Astrocyte of the cerebellum (primary cell): Measurements from ENCODE around the gene PPP1R1B.

Experiments
- DNase-seq: peaks from one replicate; pipeline ENCODE4 v3.0.0-alpha.2; 2011; ENCODE audit warnings: low read depth
- H3K4me3 ChIP-seq: 2 replicates; pipeline ENCODE4 v1.5.1; 2011; ENCODE audit warnings: mild to moderate bottlenecking, low read depth, low read length, moderate library complexity
- in situ Hi-C: cut with HindIII; loops from 2 replicates; pipeline ENCODE4 v1.10.0; 2017; ENCODE audit warnings: low sequenced_read_pairs
- TF ChIP-seq, protein P1 (sequence below): IDR thresholded peaks from 2 replicates; pipeline ENCODE4 v1.5.1; 2012; ENCODE audit warnings: low read length, low read depth, moderate library complexity, mild to moderate bottlenecking; ENCODE audit errors: missing control alignments

Gene PPP1R1B

DNA sequence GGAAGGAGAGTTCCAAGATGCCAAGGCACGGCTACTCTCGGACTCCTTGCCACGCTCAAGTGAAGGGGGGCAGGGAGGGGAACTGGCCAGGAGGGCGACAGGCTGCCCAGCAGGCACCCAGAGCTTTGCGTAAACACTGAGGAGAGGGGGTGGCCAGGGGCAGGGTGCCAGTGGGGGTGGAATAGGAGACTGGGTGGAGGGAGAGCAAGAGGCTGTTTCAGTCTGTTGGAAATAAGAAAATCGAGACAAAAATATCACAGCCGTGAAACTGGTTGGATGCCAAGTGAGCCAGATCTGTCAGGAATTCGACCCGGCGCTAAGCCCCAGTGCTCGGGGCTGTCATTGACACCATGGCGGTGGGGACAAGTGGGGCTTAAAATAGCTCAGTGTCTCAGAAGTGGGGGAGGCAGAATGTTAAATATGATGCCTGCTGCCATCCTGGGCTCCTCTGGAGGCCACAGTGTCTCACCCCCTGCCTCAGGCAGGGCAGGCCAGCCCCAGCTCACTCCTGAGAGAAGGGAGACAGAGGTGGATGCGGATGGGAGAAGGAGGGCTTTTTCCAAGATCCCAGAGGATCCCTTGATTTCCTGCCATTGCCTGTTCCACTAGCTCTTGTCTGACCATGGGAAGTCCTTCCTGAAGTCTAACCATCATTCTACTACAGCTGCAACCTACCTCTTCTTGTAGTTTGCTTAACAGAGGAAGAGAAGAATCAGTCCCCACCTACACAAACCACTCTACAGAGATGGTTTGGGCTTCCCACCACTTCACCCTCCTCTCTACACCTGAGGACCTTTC lies 51.0 kb downstream of the PPP1R1B start:
- H3K4me3 ChIP-seq: no peak overlapping the region
- in situ Hi-C loops: loop anchor here (5.0 kb wide), 2 partner anchors 40 to 65 kb away; no protein-coding TSS in a partner anchor
- DNase-seq: no peak
- TF ChIP-seq, protein P1, sequence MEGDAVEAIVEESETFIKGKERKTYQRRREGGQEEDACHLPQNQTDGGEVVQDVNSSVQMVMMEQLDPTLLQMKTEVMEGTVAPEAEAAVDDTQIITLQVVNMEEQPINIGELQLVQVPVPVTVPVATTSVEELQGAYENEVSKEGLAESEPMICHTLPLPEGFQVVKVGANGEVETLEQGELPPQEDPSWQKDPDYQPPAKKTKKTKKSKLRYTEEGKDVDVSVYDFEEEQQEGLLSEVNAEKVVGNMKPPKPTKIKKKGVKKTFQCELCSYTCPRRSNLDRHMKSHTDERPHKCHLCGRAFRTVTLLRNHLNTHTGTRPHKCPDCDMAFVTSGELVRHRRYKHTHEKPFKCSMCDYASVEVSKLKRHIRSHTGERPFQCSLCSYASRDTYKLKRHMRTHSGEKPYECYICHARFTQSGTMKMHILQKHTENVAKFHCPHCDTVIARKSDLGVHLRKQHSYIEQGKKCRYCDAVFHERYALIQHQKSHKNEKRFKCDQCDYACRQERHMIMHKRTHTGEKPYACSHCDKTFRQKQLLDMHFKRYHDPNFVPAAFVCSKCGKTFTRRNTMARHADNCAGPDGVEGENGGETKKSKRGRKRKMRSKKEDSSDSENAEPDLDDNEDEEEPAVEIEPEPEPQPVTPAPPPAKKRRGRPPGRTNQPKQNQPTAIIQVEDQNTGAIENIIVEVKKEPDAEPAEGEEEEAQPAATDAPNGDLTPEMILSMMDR: no peak

DNA sequence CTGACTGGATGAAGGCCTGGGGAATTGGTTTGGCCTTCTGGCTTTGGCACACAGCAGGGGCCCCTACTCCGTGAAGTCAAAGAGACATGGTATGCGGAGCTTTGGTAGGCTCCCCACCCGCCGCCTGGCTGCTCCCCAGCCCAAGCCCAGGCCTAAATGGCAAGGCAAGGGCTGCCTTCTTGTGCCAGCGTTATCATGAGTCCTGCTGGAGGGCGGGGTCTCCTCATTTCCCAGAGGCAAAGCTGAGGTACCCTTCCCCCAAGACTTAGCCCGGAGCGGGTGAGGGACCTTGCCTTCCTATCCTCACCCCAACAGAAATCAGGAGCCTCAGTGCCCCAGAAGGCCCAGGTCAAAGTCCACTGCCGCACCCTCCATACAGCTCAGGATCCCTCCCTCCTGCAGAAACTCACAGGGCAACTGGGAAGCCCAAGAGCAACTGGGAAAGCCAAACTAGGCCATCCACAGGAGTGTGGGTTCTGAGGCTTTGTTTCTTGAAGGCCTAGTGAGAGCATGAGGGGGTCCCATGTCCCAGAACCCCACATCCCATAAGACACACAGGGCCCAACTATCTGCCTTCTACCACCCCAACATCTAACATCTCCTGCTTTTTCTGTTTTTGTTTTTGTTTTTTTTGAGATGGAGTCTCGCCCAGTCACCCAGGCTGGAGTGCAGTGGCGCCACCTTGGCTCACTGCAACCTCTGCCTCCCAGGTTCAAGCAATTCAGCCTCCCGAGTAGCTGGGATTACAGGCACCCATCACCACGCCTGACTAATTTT lies 51.8 kb downstream of the PPP1R1B start:
- TF ChIP-seq, protein P1: no peak
- DNase-seq: no peak
- in situ Hi-C loops: loop anchor here (5.0 kb wide), 2 partner anchors 39 to 64 kb away; no protein-coding TSS in a partner anchor
- no peak overlapping the region for H3K4me3 ChIP-seq

DNA sequence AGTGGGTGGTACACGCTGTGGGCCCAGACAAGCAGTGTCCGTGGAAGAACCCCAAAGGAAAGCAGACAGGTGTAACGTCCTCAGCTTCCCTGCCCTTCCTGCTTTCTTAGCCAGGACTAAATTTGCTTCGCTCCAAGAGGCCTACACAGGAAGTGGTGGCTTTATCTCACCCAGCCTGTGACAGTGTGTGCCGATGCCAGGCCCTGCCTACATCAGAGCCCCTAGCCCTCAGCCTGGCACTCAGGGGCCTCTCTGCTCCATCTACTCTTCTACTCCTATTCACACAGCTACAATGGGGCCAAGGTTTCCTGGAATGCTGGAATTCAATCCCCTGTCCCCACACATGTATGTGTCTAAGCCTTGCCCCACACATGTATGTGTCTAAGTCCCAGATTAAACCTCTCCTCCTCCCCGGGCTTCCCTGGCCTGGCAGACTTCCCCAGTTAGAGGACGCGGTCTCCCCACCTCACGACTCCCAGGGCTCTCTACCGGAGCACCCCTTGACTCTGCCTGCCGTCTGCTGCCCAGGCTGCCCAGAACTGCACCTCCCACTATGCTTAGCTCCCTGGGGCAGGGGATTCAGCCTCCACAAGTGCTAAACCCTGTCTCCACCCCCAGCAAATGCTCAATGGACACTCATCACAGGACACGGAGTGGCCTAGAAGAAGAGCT lies 52.9 kb downstream of the PPP1R1B start:
- H3K4me3 ChIP-seq: no peak overlapping the region
- in situ Hi-C loops: loop anchor here (5.0 kb wide), 2 partner anchors 38 to 63 kb away; no protein-coding TSS in a partner anchor
- DNase-seq: no peak
- TF ChIP-seq, protein P1: no peak

DNA sequence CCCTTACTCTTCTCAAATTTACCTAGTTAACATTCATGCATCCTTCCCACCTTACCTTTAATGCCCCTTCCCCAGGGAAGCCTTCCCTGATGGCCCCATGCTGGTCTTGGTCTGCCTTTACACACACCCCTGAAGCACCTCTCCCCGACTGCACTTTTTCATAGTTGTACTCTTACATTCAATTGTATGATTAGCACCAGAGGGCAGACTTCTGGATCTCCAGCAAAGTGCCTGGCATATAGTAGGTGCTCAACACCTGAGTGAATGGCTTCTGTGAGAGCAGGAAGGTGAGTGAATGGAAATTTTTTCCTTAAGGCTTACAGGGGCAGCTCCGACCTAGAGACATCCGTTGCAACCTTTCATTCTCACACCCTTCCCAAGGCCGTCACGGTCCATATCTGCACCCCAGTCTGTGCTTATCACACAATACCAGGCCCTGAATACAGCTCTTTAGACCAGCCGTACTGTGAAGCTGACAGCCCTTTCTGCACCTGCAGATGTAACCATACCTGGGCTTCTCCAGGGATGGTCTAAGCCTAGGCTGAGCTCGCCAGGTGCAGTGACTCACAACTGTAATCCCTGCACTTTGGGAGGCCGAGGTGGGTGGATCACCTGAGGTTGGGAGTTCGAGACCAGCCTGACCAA lies 56.7 kb downstream of the PPP1R1B start:
- TF ChIP-seq, protein P1: no peak
- DNase-seq: no peak
- in situ Hi-C loops: no loop called here
- H3K4me3 ChIP-seq: no peak overlapping the region

DNA sequence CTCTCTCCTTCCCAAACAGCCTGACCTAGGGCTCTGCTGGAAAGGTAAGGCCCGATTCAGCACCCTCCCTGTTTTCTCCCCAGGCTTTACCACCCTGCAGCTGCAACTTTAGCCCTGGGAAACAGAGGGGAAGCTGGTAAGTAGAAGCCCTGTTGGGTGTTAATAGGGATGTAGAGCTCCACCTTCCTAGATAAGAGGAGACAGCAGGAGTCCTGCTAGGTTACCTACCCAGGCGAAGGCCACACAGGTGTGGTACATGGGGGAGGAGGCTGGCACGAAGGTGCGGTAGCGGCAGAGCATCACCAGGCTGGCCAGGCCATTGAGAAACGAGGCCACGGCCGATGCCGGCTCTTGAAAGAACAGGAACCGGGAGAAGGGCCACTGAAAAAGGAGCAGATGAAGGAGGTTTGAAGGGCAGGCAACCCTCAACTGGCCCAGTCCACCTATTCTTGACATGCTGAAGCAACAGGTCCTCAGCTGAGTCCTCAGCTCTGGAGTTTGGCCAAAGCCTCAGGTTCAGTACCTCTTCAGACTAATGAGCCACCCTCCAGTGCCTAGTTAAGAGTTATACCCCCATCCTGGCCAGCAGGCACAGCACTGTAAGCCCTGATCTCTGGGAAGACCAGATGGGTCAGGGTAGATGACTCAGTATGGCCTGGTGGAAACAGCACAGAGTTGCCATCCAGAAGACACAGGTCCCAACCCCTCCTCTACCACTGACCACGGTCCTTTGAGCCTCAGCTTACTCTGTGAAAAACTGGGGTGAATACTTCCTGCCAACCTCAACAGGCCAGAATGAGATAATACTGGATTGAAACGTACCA lies 57.8 kb downstream of the PPP1R1B start:
- no peak for DNase-seq
- H3K4me3 ChIP-seq: no peak overlapping the region
- in situ Hi-C loops: no loop called here
- TF ChIP-seq, protein P1: no peak
